Urinary bladder (tissue), 4 donors: Measurements from ENCODE around the gene FMNL3. TPM values are rescaled to one million over a fixed set of nuclear protein-coding genes. Genes with fewer than 3 reads are reported as not detected.

ENCODE experiments used
- DNase-seq: peaks from one replicate; pipeline ENCODE4 v3.0.0-alpha.2; 2015; ENCODE audit errors: extremely low spot score
- H3K27ac ChIP-seq: one replicate; pipeline ENCODE4 v1.5.1; 2013; ENCODE audit warnings: low read depth, mild to moderate bottlenecking, moderate library complexity
- H3K36me3 ChIP-seq: one replicate; pipeline ENCODE4 v1.6.1; 2013; ENCODE audit warnings: mild to moderate bottlenecking, moderate library complexity; ENCODE audit not compliant: insufficient read depth
- H3K4me1 ChIP-seq: one replicate; pipeline ENCODE4 v1.6.1; 2013; ENCODE audit warnings: mild to moderate bottlenecking, moderate library complexity; ENCODE audit not compliant: insufficient read depth
- H3K4me3 ChIP-seq: one replicate; pipeline ENCODE4 v1.5.1; 2013; ENCODE audit warnings: low read depth, low read length
- WGBS: extraction: QIAGEN DNeasy Blood & Tissue Kit; methylation state at CpG from one replicate; pipeline ENCODE4 v1.1.7; 2013; 5-methylcytosine and 5-hydroxymethylcytosine counted together
- polyA plus RNA-seq: library from polyadenylated mRNA; stranded (reverse); fragments of 200-250 nt; gene quantifications from one replicate; pipeline ENCODE4 v1.2.3, GENCODE V29; 2013
- total RNA-seq: library from RNA; depleted of rRNA; stranded (reverse); fragments of >200 nt; gene quantifications from one replicate; pipeline ENCODE4 v1.2.3, GENCODE V29; 2014
- donor health status: healthy with polysubstance abuse.
- donor health status: healthy.

FMNL3 gene
- total and polyA plus RNA-seq, 2 donors = 8.1 to 28.9 TPM

DNA sequence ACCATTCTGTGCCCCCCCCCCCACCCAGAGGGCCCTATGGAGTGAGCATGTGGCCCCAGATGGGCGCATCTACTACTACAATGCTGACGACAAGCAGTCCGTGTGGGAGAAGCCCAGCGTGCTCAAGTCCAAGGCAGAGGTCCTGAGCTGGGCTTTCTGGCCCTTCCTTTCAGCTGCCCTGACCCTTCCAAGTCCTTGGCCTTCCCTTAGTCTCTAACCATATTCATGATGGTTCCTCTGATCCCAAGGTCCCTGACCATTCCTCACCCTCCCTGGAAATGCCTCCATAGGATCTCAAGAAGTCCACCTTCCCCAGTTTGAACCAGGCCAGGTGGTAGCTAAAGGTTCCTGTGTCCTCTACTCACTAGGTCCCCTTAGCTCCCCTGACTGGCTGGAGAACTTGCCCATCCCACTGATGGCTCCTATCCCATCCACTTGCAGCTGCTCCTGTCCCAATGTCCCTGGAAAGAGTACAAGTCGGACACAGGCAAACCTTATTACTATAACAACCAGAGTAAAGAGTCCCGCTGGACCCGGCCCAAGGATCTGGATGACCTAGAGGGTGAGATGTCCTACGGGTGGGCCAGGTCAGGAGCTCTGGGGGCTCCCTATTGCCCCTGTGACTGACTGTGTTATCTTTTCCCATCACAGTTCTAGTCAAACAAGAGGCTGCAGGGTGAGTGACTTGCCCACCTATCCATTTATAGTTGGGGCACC, 74.1 kb downstream of the FMNL3 start:
- no peaks in the 10 kb centered on the region for H3K36me3 ChIP-seq

DNA sequence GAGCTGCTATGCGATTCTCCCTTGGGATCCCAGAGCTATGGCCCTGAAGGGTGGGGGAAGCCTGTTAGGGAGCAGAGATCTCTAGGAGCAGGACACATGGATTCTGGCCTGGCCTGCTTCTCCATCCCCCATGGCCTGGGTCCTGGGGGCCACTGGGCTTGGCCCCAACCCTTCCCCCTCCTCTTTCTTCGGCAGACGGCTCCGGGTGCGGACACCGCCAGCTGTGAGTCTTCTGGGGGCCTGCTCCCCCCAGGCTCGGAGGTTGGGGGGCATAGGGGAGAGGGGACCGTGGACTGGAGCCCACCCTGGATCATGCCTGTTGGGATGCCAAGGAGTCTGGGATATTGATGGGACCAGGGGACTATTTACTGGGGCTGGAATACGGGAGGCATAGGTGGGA, 74.8 kb downstream of the FMNL3 start:
- DNase-seq = no peak
- Histone ChIP-seq H3K36me3 (no peaks in the 10 kb centered on the region), H3K4me3 (no peak overlapping the region), H3K27ac (no peak overlapping the region), H3K4me1 (no peaks in the 10 kb centered on the region)
- 94% methylated on average over 9 of the region's 9 CpGs for WGBS

More for the DNA sequence above, 74.1 kb downstream of the FMNL3 start:
- WGBS = 91% methylated on average over 8 of the region's 8 CpGs
- DNase-seq = no peak
- Histone ChIP-seq H3K4me3 (no peak overlapping the region), H3K4me1 (no peaks in the 10 kb centered on the region), H3K27ac (no peak overlapping the region)

DNA sequence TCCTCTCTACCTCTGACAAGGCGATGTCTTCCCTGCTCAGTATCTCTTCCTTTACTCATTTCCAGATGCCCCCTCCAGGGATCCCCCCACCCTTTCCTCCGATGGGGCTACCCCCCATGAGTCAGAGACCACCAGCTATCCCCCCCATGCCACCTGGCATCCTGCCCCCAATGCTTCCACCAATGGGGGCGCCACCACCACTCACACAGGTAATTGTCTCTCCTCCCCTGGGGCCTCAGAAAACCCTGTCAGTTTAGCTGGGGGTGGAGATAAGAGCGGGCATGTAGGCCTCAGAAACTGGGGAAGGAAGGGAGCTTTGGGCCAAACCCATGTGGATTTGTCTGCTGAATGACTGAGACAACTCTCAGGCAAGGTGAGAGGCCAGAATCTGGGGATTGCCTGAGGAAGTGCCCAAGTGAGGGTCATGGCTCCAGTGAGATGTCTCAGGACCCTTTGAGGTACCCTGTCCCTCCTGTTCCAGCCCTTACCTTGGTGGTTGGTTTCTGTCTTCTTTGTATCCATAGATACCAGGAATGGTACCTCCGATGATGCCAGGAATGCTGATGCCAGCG, 75.8 kb downstream of the FMNL3 start:
- no peak for DNase-seq
- H3K36me3 ChIP-seq = no peaks in the 10 kb centered on the region
- 89% methylated on average over 6 of the region's 6 CpGs for WGBS

DNA sequence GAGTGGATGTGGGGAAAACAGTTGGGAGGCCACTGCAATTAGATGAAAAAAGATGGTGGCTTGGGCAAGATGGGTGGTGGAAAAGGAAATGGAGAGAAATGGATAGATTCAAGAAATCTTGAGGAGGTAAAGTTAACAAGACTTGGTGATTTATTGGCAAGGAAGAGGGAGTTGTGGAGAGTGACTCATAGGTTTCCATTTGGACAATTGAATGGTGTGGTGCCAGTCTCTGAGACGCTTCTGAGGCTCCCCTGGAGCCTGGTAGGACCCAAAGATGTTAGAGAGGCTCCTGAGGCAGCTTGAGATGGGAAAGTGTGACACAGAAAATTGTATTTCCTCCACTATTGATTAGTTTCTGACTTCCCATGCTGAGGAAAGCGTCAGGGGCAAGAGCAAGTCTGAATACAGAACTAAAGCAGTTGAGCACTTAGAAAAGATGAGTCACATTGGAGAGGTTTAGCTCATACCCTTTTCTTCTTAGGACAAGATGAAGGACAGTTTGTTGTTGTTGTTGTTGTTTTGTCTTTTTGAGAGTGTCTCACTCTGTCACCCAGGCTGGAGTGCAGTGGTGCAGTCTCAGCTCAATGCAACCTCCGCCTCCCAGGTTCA, 79.3 kb downstream of the FMNL3 start:
- Histone ChIP-seq H3K4me3 (no peak overlapping the region), H3K27ac (no peak overlapping the region), H3K4me1 (no peaks in the 10 kb centered on the region), H3K36me3 (no peaks in the 10 kb centered on the region)
- no peak for DNase-seq
- WGBS = 92% methylated on average over 3 of the region's 3 CpGs

More for the DNA sequence above, 75.8 kb downstream of the FMNL3 start:
- H3K27ac ChIP-seq = no peak overlapping the region
- H3K4me3 ChIP-seq = no peak overlapping the region
- H3K4me1 ChIP-seq = no peaks in the 10 kb centered on the region

DNA sequence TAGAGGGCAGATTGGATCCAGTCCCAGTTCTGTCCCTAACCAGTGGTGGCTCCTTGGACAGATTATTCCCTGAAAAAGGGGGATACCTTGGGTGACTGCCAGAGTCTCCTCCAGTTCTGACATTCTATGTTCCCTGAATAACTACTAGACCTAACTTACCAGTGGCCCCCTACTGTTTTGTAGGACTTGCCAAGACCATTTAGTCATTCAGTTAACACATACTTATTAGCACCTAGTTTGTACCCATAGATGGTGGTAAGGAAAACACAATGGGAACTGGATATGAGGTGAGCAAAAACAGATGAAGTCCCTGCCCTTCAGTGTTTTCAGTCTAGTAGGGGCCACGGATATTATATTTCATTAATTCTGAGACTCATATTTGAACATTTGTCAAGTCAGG, 80.4 kb downstream of the FMNL3 start:
- no peak for DNase-seq
- Histone ChIP-seq H3K4me3 (no peak overlapping the region), H3K27ac (no peak overlapping the region), H3K4me1 (no peaks in the 10 kb centered on the region), H3K36me3 (no peaks in the 10 kb centered on the region)
- 90% methylated on average over 1 of the region's 1 CpG for WGBS

DNA sequence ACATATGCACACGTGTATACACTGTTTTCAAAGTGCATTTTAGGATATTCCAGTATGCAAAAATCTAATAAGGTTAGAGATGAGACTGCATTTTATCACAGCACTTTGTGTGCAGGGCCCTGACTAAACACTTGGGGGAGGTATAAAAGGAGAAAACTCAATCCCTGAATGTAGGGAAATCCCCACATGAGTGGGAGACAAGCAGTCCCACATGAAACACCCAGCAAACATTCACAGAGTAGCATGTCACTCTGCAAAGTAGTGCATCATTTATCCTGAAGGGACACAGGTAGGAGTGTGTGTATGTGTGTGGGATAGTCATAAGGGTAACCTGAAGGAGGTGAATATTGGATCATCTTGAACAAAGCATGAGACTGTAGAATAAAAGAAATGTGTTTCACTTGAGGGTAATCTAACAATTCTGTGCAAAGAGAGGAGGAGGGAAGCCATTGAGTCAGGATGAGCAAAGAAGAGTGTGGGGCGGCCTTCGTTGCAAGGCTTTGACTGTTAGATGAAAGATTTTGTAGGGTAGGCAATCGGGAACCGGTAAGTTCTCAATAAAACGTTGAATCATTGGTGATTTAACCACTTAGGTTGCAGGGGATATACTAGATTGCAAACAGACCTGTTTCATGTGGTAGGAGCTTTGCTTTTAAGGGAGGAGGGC, 80.9 kb downstream of the FMNL3 start:
- H3K27ac ChIP-seq = no peak overlapping the region
- WGBS = 75% methylated on average over 6 of the region's 6 CpGs
- no peaks in the 10 kb centered on the region for H3K4me1 ChIP-seq
- DNase-seq = no peak
- no peak overlapping the region for H3K4me3 ChIP-seq
- no peaks in the 10 kb centered on the region for H3K36me3 ChIP-seq

DNA sequence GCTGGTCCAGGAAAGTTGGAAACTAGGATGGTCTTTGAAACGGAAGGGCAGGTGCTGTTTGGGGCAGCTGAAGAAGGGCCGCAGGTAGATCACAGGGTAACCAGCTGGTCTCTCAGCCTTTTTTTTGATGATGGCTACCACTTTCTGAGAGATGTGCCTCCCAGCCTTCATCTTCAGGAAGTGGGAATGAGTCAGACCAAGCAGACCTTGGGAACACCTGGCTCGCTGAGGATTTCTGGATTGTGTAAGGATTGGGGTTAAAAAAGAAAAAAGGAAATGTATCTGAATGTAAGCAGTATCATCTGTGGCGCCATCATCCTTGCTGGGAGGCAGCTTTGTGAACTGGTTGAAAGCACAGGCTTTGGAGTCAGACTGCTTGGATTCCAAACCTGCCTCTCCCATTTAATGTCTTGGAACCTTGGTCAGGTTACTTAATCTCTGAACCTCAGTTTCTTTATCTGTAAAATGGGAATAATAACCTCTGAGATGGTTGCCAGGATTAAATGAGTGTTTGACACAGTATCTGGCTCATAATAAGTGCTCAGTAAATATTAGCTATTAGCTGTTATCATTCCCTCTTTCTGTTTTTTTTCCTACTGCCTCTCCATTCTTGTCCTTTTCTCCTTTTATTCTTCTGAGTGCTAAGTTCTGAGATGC, 82.2 kb downstream of the FMNL3 start:
- 55% methylated on average over 4 of the region's 4 CpGs for WGBS
- no peaks in the 10 kb centered on the region for H3K4me1 ChIP-seq
- DNase-seq = no peak
- H3K36me3 ChIP-seq = no peaks in the 10 kb centered on the region
- H3K27ac ChIP-seq = no peak overlapping the region
- no peak overlapping the region for H3K4me3 ChIP-seq

DNA sequence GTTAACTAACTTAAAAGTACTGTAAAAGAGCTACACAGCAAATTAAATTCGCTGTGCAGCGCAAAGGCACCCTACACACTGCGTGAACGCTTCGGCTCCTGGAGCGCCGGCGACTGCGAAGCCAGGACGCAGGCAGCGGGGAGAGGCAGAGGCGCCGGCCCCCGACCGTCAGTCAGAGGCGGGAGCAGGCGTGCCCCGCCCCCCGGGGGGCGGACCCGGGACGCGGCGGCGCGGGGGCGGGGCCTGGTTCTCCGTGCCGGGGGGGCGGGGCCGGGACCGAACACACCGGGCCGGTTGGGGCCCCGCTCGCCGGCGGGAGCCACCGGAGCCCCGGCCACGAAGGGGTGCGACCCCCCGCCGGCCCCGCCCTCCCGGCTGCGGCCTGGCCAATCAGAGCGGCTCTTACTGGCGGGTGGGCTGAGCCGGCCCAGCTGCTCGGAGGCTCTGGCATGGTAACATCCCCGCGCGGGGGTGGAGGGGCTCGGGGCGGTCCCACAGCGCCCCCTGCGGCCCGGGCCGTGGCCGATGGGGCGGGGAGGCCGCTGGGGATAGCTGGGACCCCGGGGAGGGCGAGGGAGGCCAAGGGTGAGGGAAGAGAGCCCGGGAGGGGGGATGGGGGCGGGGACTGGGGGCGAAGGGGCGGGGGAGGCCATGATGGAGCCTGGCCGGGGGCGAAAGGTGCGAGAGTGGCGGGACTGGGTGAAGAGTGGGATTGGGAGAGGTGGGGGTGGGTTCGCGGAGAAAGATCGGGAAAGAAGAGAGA, 83.9 kb downstream of the FMNL3 start, which contains the start of gene PRPF40B:
PRPF40B (plus strand) TSS at position 420 of the 763 bp plus-strand sequence; CDS start at position 450, 30 bp downstream.
- peak within 1 kb of the TSS; percentile 72 for H3K27ac ChIP-seq
- DNase-seq = peak; percentile 39
- WGBS = 1% methylated on average over 76 of the region's 76 CpGs

DNA sequence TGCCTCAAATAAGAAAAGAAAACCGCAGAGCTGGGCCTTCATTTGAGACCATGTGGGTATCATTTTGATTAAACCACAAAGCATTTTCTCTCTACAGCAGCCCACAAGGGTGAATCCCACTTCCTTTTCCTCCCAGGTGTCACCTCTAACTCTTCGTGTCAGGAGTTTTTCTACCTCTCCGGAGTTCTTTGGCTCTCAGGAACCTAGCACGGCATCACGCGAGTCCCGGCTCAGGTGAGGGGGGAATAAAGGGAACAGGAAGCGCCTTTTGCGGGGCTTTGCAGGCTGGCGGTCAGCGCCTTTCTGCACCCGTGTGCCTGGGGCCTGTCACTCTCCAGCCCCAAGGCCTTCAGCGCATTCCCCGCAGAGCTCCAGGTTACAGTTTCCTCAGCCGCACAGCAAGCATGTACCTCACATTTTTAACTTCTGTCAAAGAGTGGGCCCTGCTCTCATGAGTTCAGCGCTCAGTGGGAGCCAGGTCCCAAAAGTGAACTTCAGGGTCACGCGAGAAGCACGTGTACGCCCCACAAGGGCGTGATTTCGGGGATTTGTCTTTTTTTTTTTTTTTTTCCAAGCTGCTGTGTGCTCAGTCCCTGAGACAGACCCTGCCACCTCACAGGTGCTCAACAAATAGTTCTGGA, 84.6 kb downstream of the FMNL3 start:
- peak overlapping the region; percentile 49 for H3K27ac ChIP-seq
- no peaks in the 10 kb centered on the region for H3K36me3 ChIP-seq
- under 1% methylated on average over 22 of the region's 22 CpGs for WGBS
- peak overlapping the region; percentile 63 for H3K4me3 ChIP-seq
- H3K4me1 ChIP-seq = no peaks in the 10 kb centered on the region
- no peak for DNase-seq

More for the DNA sequence above, 83.9 kb downstream of the FMNL3 start, which contains the start of gene PRPF40B:
- H3K4me3 ChIP-seq = peak within 1 kb of the TSS; percentile 63
- no peaks in the 10 kb centered on the region for H3K4me1 ChIP-seq
- H3K36me3 ChIP-seq = no peaks in the 10 kb centered on the region

DNA sequence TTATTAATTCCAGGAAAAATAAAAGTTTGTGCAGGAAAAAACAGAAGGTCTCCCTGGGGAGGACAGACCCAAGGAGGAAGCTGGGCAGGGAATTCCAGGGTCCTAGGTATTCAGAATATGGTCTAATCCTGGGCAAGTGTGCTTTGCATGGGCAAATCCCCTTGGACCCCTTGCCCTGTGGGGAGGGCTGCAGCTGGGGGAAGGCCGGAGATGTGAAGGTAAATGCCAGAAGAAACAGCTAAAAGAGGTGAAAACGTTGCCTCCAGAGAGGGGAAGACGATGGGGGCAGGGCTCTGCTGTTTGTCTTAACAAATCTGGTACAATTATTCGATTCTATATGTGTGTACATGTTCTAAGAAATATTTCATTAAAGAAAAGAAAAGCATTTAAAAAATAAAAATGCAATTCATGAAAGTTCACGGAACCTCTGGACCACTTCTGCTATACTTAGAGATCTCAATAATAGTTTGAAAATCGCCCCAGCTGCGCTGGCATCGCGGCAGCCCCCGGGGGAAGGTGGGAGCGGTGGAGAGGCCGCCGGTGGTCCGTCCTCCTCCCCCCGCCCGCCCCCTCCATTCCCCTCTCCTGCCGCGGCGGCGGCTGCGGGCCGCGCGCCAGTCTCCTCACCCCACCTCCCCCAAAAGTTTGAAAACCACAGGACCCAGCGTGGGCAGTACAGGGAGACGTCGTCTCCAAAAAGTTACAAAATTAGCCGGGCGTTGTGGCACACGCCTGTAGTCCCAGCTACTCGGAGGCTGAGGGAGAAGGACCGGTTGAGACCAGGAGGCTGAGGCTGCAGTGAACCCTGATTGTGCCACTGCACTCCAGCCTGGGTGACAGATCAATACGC, 85.3 kb downstream of the FMNL3 start:
- Histone ChIP-seq H3K36me3 (no peaks in the 10 kb centered on the region), H3K4me1 (no peaks in the 10 kb centered on the region), H3K27ac (no peak overlapping the region), H3K4me3 (peak overlapping the region; percentile 63)
- WGBS = 6% methylated on average over 33 of the region's 33 CpGs
- DNase-seq = no peak

DNA sequence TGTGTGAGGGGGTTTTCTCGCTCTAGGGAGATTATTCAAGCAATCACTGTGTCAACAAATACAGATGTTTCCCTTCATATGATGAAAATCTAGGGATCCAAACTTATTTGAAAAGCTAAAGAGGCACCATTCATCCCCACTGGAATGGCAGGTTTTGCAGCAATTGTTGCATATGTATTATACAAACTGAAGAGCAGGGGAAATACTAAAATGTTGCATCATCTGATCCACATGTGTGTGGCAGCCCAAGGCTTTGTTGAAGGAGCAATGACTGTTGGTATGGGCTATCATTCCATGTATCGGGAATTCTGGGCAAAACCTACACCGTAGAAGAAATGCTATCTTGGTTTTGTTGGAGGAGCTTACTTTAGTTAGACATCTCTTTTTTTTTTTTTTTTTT, 87.9 kb downstream of the FMNL3 start:
- H3K4me3 ChIP-seq = no peak overlapping the region
- H3K4me1 ChIP-seq = no peaks in the 10 kb centered on the region
- DNase-seq = no peak
- no peaks in the 10 kb centered on the region for H3K36me3 ChIP-seq
- no peak overlapping the region for H3K27ac ChIP-seq
- 84% methylated on average over 3 of the region's 3 CpGs for WGBS

DNA sequence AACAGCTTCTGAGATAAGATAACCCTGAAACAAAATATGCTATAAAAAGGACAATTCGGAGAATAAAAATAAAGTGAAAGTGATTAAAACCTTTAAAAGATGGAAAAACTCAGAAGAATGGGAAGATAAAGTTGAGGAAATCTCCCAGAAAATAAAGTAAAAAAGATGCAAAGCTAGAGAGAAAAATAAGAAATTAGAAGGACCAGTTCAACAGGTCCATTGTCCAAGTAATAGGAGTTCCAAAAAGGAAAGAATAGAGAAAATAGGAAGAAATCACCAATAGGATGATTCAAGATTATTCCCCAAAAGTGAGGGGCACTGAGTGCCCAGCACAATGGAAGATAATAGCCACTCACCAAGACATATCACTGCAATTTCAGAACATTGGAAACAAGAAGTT, 88.6 kb downstream of the FMNL3 start:
- H3K4me1 ChIP-seq = no peaks in the 10 kb centered on the region
- no peak for DNase-seq
- no peaks in the 10 kb centered on the region for H3K36me3 ChIP-seq
- no peak overlapping the region for H3K4me3 ChIP-seq
- H3K27ac ChIP-seq = no peak overlapping the region
- 26% methylated on average over 1 of the region's 1 CpG for WGBS
